ENCODE results near the gene ARIH2. TPM values are rescaled to one million over a fixed set of nuclear protein-coding genes. Genes with fewer than 3 reads are reported as not detected.

The ARIH2 gene
- polyA plus RNA-seq, 1 donor (not counting 4 experiments of a cell fraction or from before 2014, with no cell fraction given): 66.7 TPM

DNA sequence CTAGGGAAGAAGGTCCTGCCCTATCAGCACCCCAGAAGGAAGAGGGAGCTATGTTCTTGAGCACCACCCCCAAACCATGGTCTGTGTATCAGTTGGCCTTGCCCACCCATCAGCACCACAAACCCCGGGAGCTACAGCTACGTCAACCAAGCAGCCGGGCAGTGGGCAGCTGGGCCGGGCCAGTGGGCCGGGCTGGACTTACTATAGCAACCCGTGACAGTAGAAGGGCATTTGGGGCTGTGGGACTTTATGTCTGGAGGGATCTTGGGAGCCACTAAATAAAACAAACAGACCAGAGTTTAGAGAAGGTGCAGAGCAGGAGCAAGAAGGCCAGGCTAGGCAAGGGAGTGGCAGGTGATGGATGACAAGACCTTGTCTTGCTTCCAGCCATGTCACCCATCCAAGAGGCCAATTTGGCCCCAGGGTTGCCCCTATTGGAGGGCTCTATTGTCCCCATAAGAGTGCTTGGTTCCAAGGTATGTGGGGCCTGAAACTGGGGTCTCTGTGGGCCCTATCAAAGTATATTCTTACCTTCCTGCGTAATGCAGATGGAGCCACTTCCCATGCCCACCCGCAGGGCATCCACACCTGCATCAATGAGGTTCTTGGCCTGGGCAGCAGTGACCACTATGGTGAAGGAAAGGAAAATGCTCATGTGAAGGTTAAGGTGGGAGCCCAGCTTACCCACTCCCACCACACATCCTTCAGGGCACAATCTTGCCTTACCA lies 107.3 kb downstream of the ARIH2 start:
- Histone ChIP-seq H3K4me2 (ENCODE audit: control insufficient read depth, extremely low read depth, insufficient read depth, low read depth, low read length) (no peak overlapping the region), H3K27ac (ENCODE audit: control insufficient read depth, insufficient read depth, low read length) (no peak overlapping the region), H2AFZ (ENCODE audit: control insufficient read depth, low read length) (no peak overlapping the region), H3K9me1 (ENCODE audit: control insufficient read depth, extremely low read depth, insufficient read depth, low read length) (peaks cover 3% of the 10 kb centered on the region), H3K9me3 (ENCODE audit: control insufficient read depth, low read depth, low read length) (no peaks in the 10 kb centered on the region), H3K79me2 (ENCODE audit: control insufficient read depth, insufficient read depth, low read length) (peaks cover 66% of the 10 kb centered on the region), H3K4me1 (ENCODE audit: control insufficient read depth, extremely low read depth, insufficient read depth, low read length) (peaks cover 29% of the 10 kb centered on the region), H3K4me3 (ENCODE audit: control insufficient read depth in 2 of 3, extremely low read depth in 1 of 3, insufficient read depth in 2 of 3, low read depth in 1 of 3, low read length in 3 of 3) (no peak overlapping the region), H3K9ac (ENCODE audit: control insufficient read depth, extremely low read depth, insufficient read depth, low read length) (no peak overlapping the region), H3K27me3 (ENCODE audit: control insufficient read depth, extremely low read depth, insufficient read depth, low read length) (no peaks in the 10 kb centered on the region), H4K20me1 (ENCODE audit: control insufficient read depth, extremely low read depth, insufficient read depth, low read length) (peaks cover 4% of the 10 kb centered on the region), H3K36me3 (ENCODE audit: control insufficient read depth in 2 of 2, extremely low read depth in 1 of 2, insufficient read depth in 2 of 2, low read length in 2 of 2) (peaks cover 29 to 56% of the 10 kb centered on the region in 2 experiments)
- no peak for DNase-seq (ENCODE audit: low read depth, low spot score)
- dilution Hi-C loops (cut with MboI; ENCODE audit: extremely low pct_ligation_motif_present, low sequenced_read_pairs): no loop called here
- TF ChIP-seq EZH2 (IDR thresholded peaks at IDR 0.05; ENCODE audit: low read length): no peak
- TF ChIP-seq, protein P1, sequence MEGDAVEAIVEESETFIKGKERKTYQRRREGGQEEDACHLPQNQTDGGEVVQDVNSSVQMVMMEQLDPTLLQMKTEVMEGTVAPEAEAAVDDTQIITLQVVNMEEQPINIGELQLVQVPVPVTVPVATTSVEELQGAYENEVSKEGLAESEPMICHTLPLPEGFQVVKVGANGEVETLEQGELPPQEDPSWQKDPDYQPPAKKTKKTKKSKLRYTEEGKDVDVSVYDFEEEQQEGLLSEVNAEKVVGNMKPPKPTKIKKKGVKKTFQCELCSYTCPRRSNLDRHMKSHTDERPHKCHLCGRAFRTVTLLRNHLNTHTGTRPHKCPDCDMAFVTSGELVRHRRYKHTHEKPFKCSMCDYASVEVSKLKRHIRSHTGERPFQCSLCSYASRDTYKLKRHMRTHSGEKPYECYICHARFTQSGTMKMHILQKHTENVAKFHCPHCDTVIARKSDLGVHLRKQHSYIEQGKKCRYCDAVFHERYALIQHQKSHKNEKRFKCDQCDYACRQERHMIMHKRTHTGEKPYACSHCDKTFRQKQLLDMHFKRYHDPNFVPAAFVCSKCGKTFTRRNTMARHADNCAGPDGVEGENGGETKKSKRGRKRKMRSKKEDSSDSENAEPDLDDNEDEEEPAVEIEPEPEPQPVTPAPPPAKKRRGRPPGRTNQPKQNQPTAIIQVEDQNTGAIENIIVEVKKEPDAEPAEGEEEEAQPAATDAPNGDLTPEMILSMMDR (optimal IDR thresholded peaks at IDR 0.05 in 1 of 3, IDR thresholded peaks at IDR 0.05 in 1 of 3, conservative IDR thresholded peaks at IDR 0.05 in 1 of 3; ENCODE audit: extremely low read depth in 1 of 3, insufficient read depth in 2 of 3, low read length in 3 of 3): no peak
- FAIRE-seq: no peak

DNA sequence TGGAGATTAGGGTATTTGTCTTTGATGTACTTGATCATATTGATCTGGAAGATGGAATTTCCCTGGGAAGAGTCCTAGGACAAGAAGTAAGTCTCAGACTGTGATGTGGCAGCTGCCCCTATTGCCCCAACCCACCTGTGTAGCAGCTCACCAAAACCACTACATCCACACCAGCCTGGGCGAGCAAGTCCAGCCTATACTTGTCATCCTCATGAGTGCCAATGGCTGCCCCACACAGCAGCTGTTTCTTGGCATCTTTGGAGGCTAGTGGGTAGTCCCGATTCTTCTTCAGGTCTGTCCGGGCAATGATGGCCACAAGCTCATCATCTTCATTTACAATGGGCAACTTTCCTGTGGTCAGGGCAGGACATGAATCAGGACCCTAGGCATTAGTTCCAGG lies 107.9 kb downstream of the ARIH2 start:
- Histone ChIP-seq H3K9me1 (ENCODE audit: control insufficient read depth, extremely low read depth, insufficient read depth, low read length) (peaks cover 3% of the 10 kb centered on the region), H2AFZ (ENCODE audit: control insufficient read depth, low read length) (no peak overlapping the region), H3K36me3 (ENCODE audit: control insufficient read depth in 2 of 2, extremely low read depth in 1 of 2, insufficient read depth in 2 of 2, low read length in 2 of 2) (peaks cover 30 to 56% of the 10 kb centered on the region in 2 experiments), H4K20me1 (ENCODE audit: control insufficient read depth, extremely low read depth, insufficient read depth, low read length) (peaks cover 4% of the 10 kb centered on the region), H3K27ac (ENCODE audit: control insufficient read depth, insufficient read depth, low read length) (no peak overlapping the region), H3K4me2 (ENCODE audit: control insufficient read depth, extremely low read depth, insufficient read depth, low read depth, low read length) (no peak overlapping the region), H3K4me1 (ENCODE audit: control insufficient read depth, extremely low read depth, insufficient read depth, low read length) (peaks cover 29% of the 10 kb centered on the region), H3K9ac (ENCODE audit: control insufficient read depth, extremely low read depth, insufficient read depth, low read length) (no peak overlapping the region), H3K4me3 (ENCODE audit: control insufficient read depth in 2 of 3, extremely low read depth in 1 of 3, insufficient read depth in 2 of 3, low read depth in 1 of 3, low read length in 3 of 3) (no peak overlapping the region), H3K79me2 (ENCODE audit: control insufficient read depth, insufficient read depth, low read length) (peaks cover 62% of the 10 kb centered on the region), H3K9me3 (ENCODE audit: control insufficient read depth, low read depth, low read length) (no peaks in the 10 kb centered on the region), H3K27me3 (ENCODE audit: control insufficient read depth, extremely low read depth, insufficient read depth, low read length) (no peaks in the 10 kb centered on the region)
- dilution Hi-C loops (cut with MboI; ENCODE audit: extremely low pct_ligation_motif_present, low sequenced_read_pairs): no loop called here
- TF ChIP-seq, protein P1 (optimal IDR thresholded peaks at IDR 0.05 in 1 of 3, IDR thresholded peaks at IDR 0.05 in 1 of 3, conservative IDR thresholded peaks at IDR 0.05 in 1 of 3; ENCODE audit: extremely low read depth in 1 of 3, insufficient read depth in 2 of 3, low read length in 3 of 3): no peak
- no peak for TF ChIP-seq EZH2 (IDR thresholded peaks at IDR 0.05; ENCODE audit: low read length)
- FAIRE-seq: no peak
- DNase-seq (ENCODE audit: low read depth, low spot score): no peak

Measured in keratinocyte (primary cell).